Posterior vena cava (tissue), 2 donors: ENCODE measurements around the gene HOXD13. TPM values are rescaled to one million over a fixed set of nuclear protein-coding genes. Genes with fewer than 3 reads are reported as not detected.

Experiments
- DNase-seq: peaks from one replicate; pipeline ENCODE4 v3.0.0-alpha.2; 2020; ENCODE audit warnings: low spot score
- intact Hi-C, 2 donors: fragments of 100-400 bp; cut with DNase I; formaldehyde crosslinking; loops; one replicate each; pipeline versions ENCODE4 v1.14.1 to v1.14.2; 2022 to 2023
- long read RNA-seq, 2 donors: library from polyadenylated mRNA; unstranded; transcript quantifications; one replicate each; pipeline ENCODE4 v2.0.0, GENCODE V29; 2020 to 2021
- total RNA-seq, 2 donors: library from RNA; stranded (reverse); fragmentation: NEBNext Ultra II Directional; extraction: Animal tissue kit (Norgen Biotek cat#: 25700); gene quantifications; one replicate each; pipeline ENCODE4 v1.2.1, GENCODE V29; 2021
- donor health status: DM: yes; HTN: yes; CAD: no.
- donor health status: DM: yes; HTN: yes; CAD: no.

HOXD13 gene
- not detected for total RNA-seq
- long read RNA-seq, donor 1 = 0 reads
- long read RNA-seq, donor 2 = 0 reads

- DNase-seq = peak; percentile 80
- intact Hi-C loops = loop anchor here in 1 of 2 donors (10.0 kb wide), 2 partner anchors 728 to 1598 kb away; no protein-coding TSS in a partner anchor
Observed at GRCh38 chr2:176092270-176093144, at the start of gene HOXD13. Gene HOXD13, plus strand, starts transcription at chr2:176092721. Its CDS starts 170 bp downstream, at chr2:176092891.

GRCh38 chr2:176056406-176056805, 36.1 kb upstream of the HOXD13 start:
- no peak for DNase-seq
- intact Hi-C loops = no loop called here

DNA sequence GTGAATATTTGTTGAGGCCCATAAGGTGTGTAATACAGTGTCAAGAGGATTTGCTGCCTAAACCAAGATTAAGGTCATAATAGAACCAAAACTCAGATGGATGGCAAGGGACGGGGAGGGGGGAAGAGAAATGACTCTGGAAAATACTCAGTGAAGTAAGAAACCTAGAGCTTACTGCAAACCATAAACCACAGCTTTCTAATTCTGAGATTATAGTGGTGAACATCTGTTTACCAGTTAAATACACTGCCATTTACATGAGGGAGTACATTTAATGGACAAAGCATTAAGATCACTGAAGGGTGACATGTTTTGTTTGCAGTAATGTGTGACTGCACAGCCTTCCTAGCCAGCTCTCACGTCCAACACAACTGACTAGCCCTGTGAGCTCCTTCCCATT, 28.6 kb upstream of the HOXD13 start:
- intact Hi-C loops = no loop called here
- no peak for DNase-seq

DNA sequence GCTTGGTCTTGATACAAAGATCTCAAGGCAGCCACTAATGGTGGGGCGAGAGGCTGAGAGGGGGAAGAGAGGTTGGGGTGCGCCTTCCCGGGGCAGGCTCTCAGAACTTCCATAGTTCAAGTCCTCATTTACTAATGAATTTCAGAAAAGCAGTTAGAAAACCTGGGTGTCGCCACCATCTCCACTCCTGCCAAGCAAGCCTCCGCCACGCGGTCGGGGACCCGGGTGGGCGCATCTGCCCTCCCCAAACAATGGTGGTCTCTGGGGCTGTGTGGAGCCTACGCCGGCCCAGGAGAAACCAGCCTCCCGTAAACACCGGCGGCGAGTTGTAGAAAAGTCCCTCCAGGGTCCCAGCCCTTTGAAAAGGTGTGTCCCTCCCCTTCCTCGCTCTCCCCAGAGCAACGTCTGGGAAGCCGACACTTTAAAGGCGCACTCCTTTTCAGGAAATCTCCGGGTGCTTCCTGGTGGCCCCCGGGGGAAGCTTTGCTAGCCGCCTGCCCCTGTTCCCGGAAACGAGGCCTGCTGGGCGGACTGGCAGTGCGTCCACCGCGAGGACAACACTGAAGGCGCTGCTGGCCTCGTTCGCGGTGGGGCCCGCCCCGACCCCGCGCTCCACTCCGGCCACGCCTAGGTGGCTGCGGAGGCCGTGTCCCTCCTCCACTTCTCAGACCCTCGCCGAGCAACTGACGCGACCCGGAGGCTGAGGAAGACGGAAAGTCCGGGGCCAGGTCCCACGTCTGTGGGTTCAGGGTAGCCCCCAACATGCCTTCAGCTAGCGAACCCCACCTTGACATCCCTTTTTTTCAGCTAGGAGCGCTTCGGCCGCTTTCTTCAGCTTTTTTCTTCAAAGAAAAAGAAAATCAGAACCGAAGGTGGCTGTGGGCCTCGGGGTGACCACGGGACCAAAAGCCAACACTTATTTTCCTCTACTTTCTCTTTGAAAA, 25.6 kb upstream of the HOXD13 start:
- DNase-seq = no peak
- intact Hi-C loops = no loop called here

DNA sequence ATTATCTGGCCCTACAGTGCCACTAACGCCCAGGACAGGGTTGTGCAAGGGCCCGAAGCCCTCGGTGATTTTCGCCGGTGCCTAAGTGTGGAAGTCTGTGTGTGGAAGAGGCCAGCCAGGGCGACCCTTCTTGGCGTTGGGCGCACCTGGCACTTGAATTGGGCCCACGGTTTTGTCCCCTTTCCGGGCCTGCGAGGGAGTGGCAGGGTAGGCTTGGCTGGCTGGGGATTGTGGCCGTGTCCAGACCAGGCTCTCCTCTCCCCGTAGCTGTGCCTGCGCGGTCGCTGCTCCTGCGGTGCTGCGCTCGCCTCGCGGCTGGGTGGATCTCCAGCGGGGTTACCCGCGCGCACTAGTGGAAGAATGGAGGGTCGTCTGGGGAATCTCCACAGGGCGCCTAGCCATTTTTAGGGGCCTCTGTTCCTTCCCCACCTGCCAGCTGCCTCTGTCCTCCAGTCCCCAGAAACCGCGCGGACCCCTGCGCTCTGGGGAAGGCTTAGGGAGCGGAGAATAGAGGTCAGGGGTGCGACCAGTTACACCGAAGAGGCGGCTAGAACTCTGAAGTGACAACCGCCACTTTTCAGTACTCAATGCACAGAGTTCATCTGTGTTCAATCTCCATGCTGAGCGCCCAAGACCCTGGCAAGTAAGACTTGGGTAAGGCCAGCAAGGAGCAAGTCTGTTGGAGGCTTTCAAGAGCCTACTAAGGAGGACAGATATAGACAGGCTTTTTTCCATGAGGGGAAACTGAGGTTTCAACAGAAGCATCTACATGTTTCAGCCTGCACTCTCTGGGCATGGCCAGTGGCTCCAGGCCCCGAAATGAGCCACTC, 24.7 kb upstream of the HOXD13 start:
- intact Hi-C loops = no loop called here
- no peak for DNase-seq

GRCh38 chr2:176068419-176068832, 24.1 kb upstream of the HOXD13 start:
- intact Hi-C loops = no loop called here
- DNase-seq = no peak

DNA sequence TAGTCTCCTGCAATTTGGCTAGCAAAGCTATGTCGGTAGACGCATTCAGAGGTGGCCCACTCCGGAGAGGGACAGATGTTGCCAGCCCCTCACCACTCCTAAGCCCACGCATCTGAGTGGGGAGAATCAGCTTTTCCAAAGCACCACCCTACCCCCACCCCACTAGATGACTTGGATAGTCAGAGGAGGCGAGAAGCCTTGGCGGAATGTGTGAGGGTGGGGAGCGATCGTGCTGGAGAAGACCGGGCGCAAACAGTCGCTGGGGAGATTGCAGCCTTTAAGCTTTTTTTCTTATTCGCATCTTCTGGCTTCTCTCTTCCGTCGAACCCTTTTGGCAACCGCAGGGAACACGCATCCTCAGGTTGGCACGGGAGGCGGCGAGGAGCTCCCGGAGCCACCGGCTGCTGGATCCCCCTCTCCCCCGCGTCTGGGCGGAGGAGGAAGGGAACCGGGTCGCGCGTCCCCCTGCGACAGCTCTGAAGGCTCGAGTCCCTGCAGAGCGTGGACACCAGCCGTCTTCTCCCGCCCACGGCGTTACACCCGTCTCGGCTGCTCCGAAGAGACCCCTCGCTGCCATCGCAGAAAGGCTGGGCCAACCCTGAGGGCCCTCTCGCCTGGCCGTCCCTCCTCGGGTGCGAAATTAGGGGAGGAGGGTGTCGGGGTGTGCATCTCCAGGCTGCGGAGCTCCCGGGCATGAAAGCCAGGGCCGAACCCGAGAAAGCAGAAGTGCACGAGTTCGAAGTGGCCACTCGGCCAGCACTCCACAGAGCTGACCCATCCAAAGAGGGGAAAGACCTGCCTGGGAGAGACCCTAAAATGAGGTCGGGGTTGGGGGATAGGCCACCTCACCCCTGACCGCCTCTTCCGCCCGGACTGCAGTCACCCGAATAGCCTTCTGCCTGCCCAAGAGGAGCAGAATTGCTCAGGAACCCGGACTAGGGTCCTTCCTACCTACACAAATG, 20.9 kb upstream of the HOXD13 start:
- no peak for DNase-seq
- intact Hi-C loops = no loop called here

- intact Hi-C loops = no loop called here
Observed at GRCh38 chr2:176072292-176072669, 20.2 kb upstream of the HOXD13 start.

DNA sequence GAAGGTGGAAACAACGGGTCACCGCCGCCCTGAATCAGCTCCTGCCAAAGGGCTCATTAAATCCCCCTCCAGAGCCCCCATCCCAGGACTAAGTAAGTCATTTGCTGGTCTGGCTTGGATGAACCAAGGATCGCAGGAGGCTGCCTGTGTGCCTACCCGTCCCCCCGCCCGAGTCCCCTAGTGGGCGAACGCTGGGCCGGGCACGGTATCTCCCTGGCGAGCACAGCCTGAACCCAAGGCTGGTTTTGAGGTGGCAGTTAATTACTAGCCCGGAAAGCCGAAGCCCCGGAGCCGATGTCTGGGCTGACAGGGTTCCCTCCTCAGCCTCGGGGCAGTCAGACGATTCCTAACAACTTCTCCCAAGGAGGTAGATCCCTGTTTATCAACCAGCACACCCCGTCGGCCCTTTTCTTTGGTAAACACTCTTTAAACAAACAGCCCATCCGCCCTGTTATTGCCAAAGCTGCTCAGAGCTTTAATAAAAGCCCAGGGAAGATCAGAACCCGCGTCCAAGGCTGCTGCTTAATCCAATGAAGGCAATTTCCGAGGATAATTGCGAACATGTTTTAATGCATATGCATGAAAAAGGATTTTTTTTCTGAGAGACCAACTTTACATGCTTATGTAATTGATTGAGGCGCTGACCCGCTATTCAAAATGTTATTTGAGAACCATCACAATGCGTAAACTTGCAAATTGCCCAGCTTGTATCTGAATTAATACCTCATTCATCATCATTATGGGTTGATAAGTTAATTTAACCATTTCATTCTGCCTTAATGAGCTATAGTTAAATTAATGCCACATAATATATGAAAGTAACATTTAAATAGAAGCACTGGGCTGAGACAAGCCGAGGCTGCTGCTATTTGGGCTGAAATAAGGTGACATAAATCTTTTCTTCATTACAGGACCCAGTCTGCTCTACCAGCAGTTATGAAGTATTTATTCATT, 19.3 kb upstream of the HOXD13 start:
- intact Hi-C loops = no loop called here
- DNase-seq = no peak

More at GRCh38 chr2:176072292-176072669, 20.2 kb upstream of the HOXD13 start:
- DNase-seq = no peak

DNA sequence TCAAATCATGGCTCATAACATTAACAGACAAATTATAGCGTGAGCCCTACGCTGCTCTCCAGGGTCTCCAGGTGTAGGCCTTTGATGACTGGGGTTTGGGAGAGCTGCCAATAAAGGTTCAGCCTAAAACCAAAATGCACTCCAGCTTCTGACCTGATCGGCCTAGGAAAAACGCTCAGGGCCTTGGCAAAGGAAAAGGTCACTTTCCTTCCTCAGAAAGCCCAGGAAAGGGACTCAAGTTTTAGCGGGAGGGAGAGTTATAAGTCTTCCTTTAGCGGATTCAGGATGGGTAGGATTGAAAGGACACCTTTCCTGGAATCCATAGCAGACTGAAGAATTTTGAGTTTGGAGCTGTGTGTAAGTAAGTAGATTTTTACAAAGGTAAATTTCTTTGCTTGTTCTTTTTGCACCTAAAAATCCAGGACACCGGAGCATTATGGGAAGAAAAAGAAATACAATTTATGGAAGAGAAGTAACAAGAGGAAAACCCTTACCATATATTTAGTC, 17.5 kb upstream of the HOXD13 start:
- DNase-seq = no peak
- intact Hi-C loops = no loop called here

GRCh38 chr2:176075481-176075880, 17.0 kb upstream of the HOXD13 start:
- DNase-seq = no peak
- intact Hi-C loops = no loop called here

DNA sequence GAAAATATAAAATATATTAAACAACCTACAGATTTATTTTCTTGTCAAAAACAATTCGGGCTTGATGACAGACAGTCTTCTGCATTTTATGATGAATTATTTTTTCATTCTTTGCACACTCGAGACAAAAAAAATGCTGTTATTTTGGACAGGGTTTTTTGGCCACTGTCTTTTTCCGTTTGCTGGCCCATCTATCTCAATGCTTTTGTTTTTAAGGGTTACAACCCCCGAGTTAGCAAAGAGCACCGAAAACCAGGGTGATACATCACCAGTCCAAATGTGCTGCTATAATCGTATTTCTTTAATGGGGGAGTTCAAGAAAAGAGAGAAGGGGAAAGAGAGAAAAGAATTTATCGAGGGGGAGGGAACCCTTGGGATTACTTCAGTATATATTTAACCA, 16.5 kb upstream of the HOXD13 start:
- DNase-seq = no peak
- intact Hi-C loops = no loop called here

DNA sequence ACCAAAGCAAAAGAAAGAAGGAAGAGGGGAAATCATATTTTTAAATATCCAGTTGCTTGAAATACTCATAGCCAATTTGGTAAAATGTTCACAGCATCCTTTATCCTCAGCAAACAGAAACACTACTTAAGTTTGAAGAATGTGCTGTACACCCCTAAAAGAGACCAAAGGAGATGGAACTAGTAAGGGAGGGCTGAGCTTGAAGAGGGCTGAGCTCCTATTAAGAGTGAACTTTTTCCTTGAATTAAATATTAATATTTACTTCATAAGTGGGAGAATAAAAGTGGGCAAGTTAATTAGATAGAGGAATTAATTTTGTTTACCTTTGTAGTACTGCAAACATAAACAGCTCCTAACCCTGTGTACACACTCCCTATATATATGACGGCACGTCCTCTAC, 15.7 kb upstream of the HOXD13 start:
- intact Hi-C loops = no loop called here

GRCh38 chr2:176078541-176079284, 13.8 kb upstream of the HOXD13 start:
- DNase-seq = no peak
- intact Hi-C loops = no loop called here

More for the DNA sequence above, 15.7 kb upstream of the HOXD13 start:
- no peak for DNase-seq

DNA sequence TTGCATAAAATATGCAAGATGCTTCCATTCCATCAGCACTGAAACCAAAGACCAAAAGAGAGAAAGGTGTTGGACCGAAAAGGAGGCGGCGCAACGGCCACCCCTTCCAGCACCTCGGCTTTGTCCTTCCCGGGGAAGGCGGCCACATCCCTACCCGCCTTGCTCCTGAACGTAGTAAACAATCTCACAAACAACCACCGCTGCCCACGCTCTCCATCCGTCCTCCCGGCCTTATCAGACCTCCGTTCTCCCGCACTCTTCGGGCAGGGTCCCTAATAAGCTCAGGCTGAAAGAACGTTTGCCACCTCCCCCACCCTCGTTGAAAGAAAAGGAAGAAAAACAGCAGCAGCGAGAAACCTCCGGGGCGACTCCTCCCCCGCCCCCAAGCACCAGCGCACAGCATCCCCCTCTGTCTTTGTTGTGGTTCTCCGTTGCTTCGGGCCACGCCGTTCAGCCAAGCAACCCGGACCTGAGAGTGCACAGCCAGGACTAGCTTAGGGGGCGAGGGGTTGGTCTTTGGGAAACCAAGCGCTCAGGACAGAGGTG, 13.2 kb upstream of the HOXD13 start:
- intact Hi-C loops = no loop called here
- DNase-seq = no peak
